Measurements from ENCODE around the gene YAE1. TPM values are rescaled to one million over a fixed set of nuclear protein-coding genes. Genes with fewer than 3 reads are reported as not detected.
A peak's percentile ranks its signal among the peaks of the same experiment; 100 is the strongest.

YAE1 gene
- 10 to 100 TPM; 40.6 to 42.9 TPM for total RNA-seq
- 10 to 100 TPM; 32.5 to 36.6 TPM for polyA plus RNA-seq (ENCODE audit: insufficient read length in 2 of 2)
- long read RNA-seq, donor 1, transcript YAE1-201 (3 exons, 899 nt) = major isoform, 21 of 23 reads
- long read RNA-seq, donor 1, partial matches to known transcripts = 0 of 23 reads
- long read RNA-seq, donor 1, other reads (novel, unspliced or antisense) = 0 of 23 reads
- long read RNA-seq, donor 2, transcript YAE1-201 (3 exons, 899 nt) = major isoform, 7 of 9 reads
- long read RNA-seq, donor 2, partial matches to known transcripts = 0 of 9 reads
- long read RNA-seq, donor 2, other reads (novel, unspliced or antisense) = 0 of 9 reads
- long read RNA-seq, donor 3, transcript YAE1-201 (3 exons, 899 nt) = major isoform, 9 of 10 reads
- long read RNA-seq, donor 3, partial matches to known transcripts = 0 of 10 reads
- long read RNA-seq, donor 3, other reads (novel, unspliced or antisense) = 0 of 10 reads
- long read RNA-seq, donor 4, transcript YAE1-201 (3 exons, 899 nt) = major isoform, 41 of 54 reads
- long read RNA-seq, donor 4, transcript YAE1-205 (2 exons, 660 nt) = minor isoform, 7 of 54 reads
- long read RNA-seq, donor 4, partial matches to known transcripts = 0 of 54 reads
- long read RNA-seq, donor 4, other reads (novel, unspliced or antisense) = 0 of 54 reads

- no peaks in the 10 kb centered on the region for H3K9me3 ChIP-seq (ENCODE audit: control insufficient read depth, insufficient read depth, low read length)
- H3K27me3 ChIP-seq (ENCODE audit: control insufficient read depth, insufficient read depth, low read length) = no peaks in the 10 kb centered on the region
- peak within 1 kb of the TSS; percentile 88 for H3K27ac ChIP-seq (ENCODE audit: low read depth, low read length)
- H3K4me3 ChIP-seq (ENCODE audit: low read depth, low read length) = peak within 1 kb of the TSS; percentile 87
- peak; percentile 72 to 96 (median 84) for DNase-seq (ENCODE audit: low read depth in 4 of 6, low spot score in 6 of 6)
- no peaks in the 10 kb centered on the region for H3K4me1 ChIP-seq (ENCODE audit: control insufficient read depth, insufficient read depth, low read length)
- H3K36me3 ChIP-seq (ENCODE audit: control insufficient read depth, insufficient read depth, low read length) = peaks cover 3% of the 10 kb centered on the region
- WGBS (ENCODE audit: insufficient coverage) = 0% methylated on average over 56 of the region's 64 CpGs
Observed at GRCh38 chr7:39566023-39566921, at the start of gene YAE1. Gene YAE1, plus strand, starts transcription at chr7:39566404. Its CDS starts 15 bp downstream, at chr7:39566419.

- no peak overlapping the region for H3K27ac ChIP-seq (ENCODE audit: low read depth, low read length)
- H3K4me1 ChIP-seq (ENCODE audit: control insufficient read depth, insufficient read depth, low read length) = no peaks in the 10 kb centered on the region
- DNase-seq (ENCODE audit: low read depth in 4 of 6, low spot score in 6 of 6) = peak in 1 of 6 donors; percentile 71
- no peaks in the 10 kb centered on the region for H3K27me3 ChIP-seq (ENCODE audit: control insufficient read depth, insufficient read depth, low read length)
- no peak overlapping the region for H3K4me3 ChIP-seq (ENCODE audit: low read depth, low read length)
- H3K9me3 ChIP-seq (ENCODE audit: control insufficient read depth, insufficient read depth, low read length) = no peaks in the 10 kb centered on the region
- no peaks in the 10 kb centered on the region for H3K36me3 ChIP-seq (ENCODE audit: control insufficient read depth, insufficient read depth, low read length)
- no CpG with 5 or more reads among the region's 7 CpGs for WGBS (ENCODE audit: insufficient coverage)
Observed at GRCh38 chr7:39516498-39516897, 49.7 kb upstream of the YAE1 start.

GRCh38 chr7:39517240-39517639, 49.0 kb upstream of the YAE1 start:
- whole genome bisulfite sequencing (ENCODE audit: insufficient coverage) = 66% methylated on average over 3 of the region's 3 CpGs
- Histone ChIP-seq H3K4me3 (ENCODE audit: low read depth, low read length) (no peak overlapping the region), H3K27me3 (ENCODE audit: control insufficient read depth, insufficient read depth, low read length) (no peaks in the 10 kb centered on the region), H3K36me3 (ENCODE audit: control insufficient read depth, insufficient read depth, low read length) (no peaks in the 10 kb centered on the region), H3K9me3 (ENCODE audit: control insufficient read depth, insufficient read depth, low read length) (no peaks in the 10 kb centered on the region), H3K4me1 (ENCODE audit: control insufficient read depth, insufficient read depth, low read length) (no peaks in the 10 kb centered on the region), H3K27ac (ENCODE audit: low read depth, low read length) (no peak overlapping the region)
- no peak for DNase-seq (ENCODE audit: low read depth in 4 of 6, low spot score in 6 of 6)

- no peaks in the 10 kb centered on the region for H3K4me1 ChIP-seq (ENCODE audit: control insufficient read depth, insufficient read depth, low read length)
- no peak for DNase-seq (ENCODE audit: low read depth in 4 of 6, low spot score in 6 of 6)
- no peak overlapping the region for H3K4me3 ChIP-seq (ENCODE audit: low read depth, low read length)
- no peak overlapping the region for H3K27ac ChIP-seq (ENCODE audit: low read depth, low read length)
- H3K27me3 ChIP-seq (ENCODE audit: control insufficient read depth, insufficient read depth, low read length) = no peaks in the 10 kb centered on the region
- no CpG with 5 or more reads among the region's 1 CpG for WGBS (ENCODE audit: insufficient coverage)
- H3K36me3 ChIP-seq (ENCODE audit: control insufficient read depth, insufficient read depth, low read length) = no peaks in the 10 kb centered on the region
- H3K9me3 ChIP-seq (ENCODE audit: control insufficient read depth, insufficient read depth, low read length) = no peaks in the 10 kb centered on the region
Observed at GRCh38 chr7:39525926-39526325, 40.3 kb upstream of the YAE1 start.

GRCh38 chr7:39526666-39527065, 39.5 kb upstream of the YAE1 start:
- Histone ChIP-seq H3K36me3 (ENCODE audit: control insufficient read depth, insufficient read depth, low read length) (no peaks in the 10 kb centered on the region), H3K27me3 (ENCODE audit: control insufficient read depth, insufficient read depth, low read length) (no peaks in the 10 kb centered on the region), H3K4me3 (ENCODE audit: low read depth, low read length) (no peak overlapping the region), H3K4me1 (ENCODE audit: control insufficient read depth, insufficient read depth, low read length) (no peaks in the 10 kb centered on the region), H3K27ac (ENCODE audit: low read depth, low read length) (no peak overlapping the region), H3K9me3 (ENCODE audit: control insufficient read depth, insufficient read depth, low read length) (no peaks in the 10 kb centered on the region)
- DNase-seq (ENCODE audit: low read depth in 4 of 6, low spot score in 6 of 6) = no peak

GRCh38 chr7:39527296-39527695, 38.9 kb upstream of the YAE1 start:
- no peak overlapping the region for H3K27ac ChIP-seq (ENCODE audit: low read depth, low read length)
- no peaks in the 10 kb centered on the region for H3K9me3 ChIP-seq (ENCODE audit: control insufficient read depth, insufficient read depth, low read length)
- DNase-seq (ENCODE audit: low read depth in 4 of 6, low spot score in 6 of 6) = no peak
- H3K36me3 ChIP-seq (ENCODE audit: control insufficient read depth, insufficient read depth, low read length) = no peaks in the 10 kb centered on the region
- WGBS (ENCODE audit: insufficient coverage) = 100% methylated on average over 1 of the region's 2 CpGs
- H3K27me3 ChIP-seq (ENCODE audit: control insufficient read depth, insufficient read depth, low read length) = no peaks in the 10 kb centered on the region
- no peak overlapping the region for H3K4me3 ChIP-seq (ENCODE audit: low read depth, low read length)
- H3K4me1 ChIP-seq (ENCODE audit: control insufficient read depth, insufficient read depth, low read length) = no peaks in the 10 kb centered on the region

GRCh38 chr7:39527951-39528350, 38.3 kb upstream of the YAE1 start:
- H3K27ac ChIP-seq (ENCODE audit: low read depth, low read length) = no peak overlapping the region

GRCh38 chr7:39528849-39529248, 37.4 kb upstream of the YAE1 start:
- Histone ChIP-seq H3K27ac (ENCODE audit: low read depth, low read length) (no peak overlapping the region), H3K36me3 (ENCODE audit: control insufficient read depth, insufficient read depth, low read length) (no peaks in the 10 kb centered on the region), H3K27me3 (ENCODE audit: control insufficient read depth, insufficient read depth, low read length) (no peaks in the 10 kb centered on the region), H3K9me3 (ENCODE audit: control insufficient read depth, insufficient read depth, low read length) (no peaks in the 10 kb centered on the region), H3K4me3 (ENCODE audit: low read depth, low read length) (no peak overlapping the region), H3K4me1 (ENCODE audit: control insufficient read depth, insufficient read depth, low read length) (no peaks in the 10 kb centered on the region)
- no peak for DNase-seq (ENCODE audit: low read depth in 4 of 6, low spot score in 6 of 6)

More at GRCh38 chr7:39527951-39528350, 38.3 kb upstream of the YAE1 start:
- Histone ChIP-seq H3K4me1 (ENCODE audit: control insufficient read depth, insufficient read depth, low read length) (no peaks in the 10 kb centered on the region), H3K27me3 (ENCODE audit: control insufficient read depth, insufficient read depth, low read length) (no peaks in the 10 kb centered on the region), H3K4me3 (ENCODE audit: low read depth, low read length) (no peak overlapping the region), H3K9me3 (ENCODE audit: control insufficient read depth, insufficient read depth, low read length) (no peaks in the 10 kb centered on the region), H3K36me3 (ENCODE audit: control insufficient read depth, insufficient read depth, low read length) (no peaks in the 10 kb centered on the region)
- no CpG with 5 or more reads among the region's 2 CpGs for WGBS (ENCODE audit: insufficient coverage)
- DNase-seq (ENCODE audit: low read depth in 4 of 6, low spot score in 6 of 6) = no peak

GRCh38 chr7:39529582-39529981, 36.6 kb upstream of the YAE1 start:
- H3K4me3 ChIP-seq (ENCODE audit: low read depth, low read length) = no peak overlapping the region
- 100% methylated on average over 2 of the region's 3 CpGs for WGBS (ENCODE audit: insufficient coverage)
- no peak overlapping the region for H3K27ac ChIP-seq (ENCODE audit: low read depth, low read length)
- no peaks in the 10 kb centered on the region for H3K4me1 ChIP-seq (ENCODE audit: control insufficient read depth, insufficient read depth, low read length)
- no peaks in the 10 kb centered on the region for H3K36me3 ChIP-seq (ENCODE audit: control insufficient read depth, insufficient read depth, low read length)
- DNase-seq (ENCODE audit: low read depth in 4 of 6, low spot score in 6 of 6) = no peak
- H3K9me3 ChIP-seq (ENCODE audit: control insufficient read depth, insufficient read depth, low read length) = no peaks in the 10 kb centered on the region
- H3K27me3 ChIP-seq (ENCODE audit: control insufficient read depth, insufficient read depth, low read length) = no peaks in the 10 kb centered on the region

All from spinal cord (tissue), 10 donors.